GM18499 (cell line): ENCODE data around the gene MTFR2.
"Not testable (repeated sequence)": the region's sequence is repeated elsewhere in the genome, so short reads cannot be mapped to it uniquely, and the experiment has no call there.

Experiments used
- ATAC-seq: cut with Tn5 transposase; IDR thresholded peaks from one replicate; pipeline ENCODE4 v1.9.1; 2021; ENCODE audit warnings: moderate number of reproducible peaks; ENCODE audit not compliant: insufficient read depth, unreplicated experiment

MTFR2 gene

GRCh38 chr6:136236466-136237293 lies 13.4 kb downstream of the MTFR2 start:
- no peak for ATAC-seq

DNA sequence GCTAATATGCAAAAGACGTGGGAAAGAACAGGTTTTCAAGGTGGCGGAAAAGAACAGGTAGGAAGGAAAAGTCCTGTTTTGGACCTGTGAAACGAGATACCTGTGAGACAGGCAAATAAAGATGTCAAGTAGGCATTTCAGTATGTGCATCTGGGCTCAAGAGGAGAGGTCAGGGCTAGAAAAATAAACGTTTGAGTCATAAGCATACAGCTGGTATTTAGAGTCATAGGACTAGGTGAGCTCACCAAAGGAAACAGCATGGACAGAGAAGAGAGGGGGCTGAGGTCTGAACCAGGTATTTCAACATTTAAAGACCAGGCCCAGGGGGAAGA lies 14.9 kb downstream of the MTFR2 start:
- no peak for ATAC-seq

DNA sequence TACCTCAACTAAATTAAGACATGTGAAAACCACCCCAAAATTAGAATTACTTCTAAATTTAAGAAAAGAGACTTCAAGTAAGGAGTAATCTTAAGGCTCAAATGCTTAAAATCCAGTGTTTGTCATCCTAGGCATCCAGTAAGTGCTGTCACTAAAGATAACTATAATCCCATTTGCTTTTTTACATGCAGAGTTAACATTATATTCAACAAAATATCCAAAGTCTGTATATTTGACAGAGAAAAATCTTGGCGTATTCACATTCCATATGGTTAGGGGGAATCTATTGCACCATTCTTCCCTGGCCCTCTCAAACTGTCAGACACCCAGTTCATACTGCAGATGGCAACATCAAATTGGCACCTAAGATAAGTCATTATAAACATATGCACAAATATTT lies 17.4 kb downstream of the MTFR2 start:
- no peak for ATAC-seq

- ATAC-seq: no peak
Observed at GRCh38 chr6:136230219-136230853, 19.8 kb downstream of the MTFR2 start.

- no peak for ATAC-seq
Observed at GRCh38 chr6:136228814-136229213, 21.3 kb downstream of the MTFR2 start.

DNA sequence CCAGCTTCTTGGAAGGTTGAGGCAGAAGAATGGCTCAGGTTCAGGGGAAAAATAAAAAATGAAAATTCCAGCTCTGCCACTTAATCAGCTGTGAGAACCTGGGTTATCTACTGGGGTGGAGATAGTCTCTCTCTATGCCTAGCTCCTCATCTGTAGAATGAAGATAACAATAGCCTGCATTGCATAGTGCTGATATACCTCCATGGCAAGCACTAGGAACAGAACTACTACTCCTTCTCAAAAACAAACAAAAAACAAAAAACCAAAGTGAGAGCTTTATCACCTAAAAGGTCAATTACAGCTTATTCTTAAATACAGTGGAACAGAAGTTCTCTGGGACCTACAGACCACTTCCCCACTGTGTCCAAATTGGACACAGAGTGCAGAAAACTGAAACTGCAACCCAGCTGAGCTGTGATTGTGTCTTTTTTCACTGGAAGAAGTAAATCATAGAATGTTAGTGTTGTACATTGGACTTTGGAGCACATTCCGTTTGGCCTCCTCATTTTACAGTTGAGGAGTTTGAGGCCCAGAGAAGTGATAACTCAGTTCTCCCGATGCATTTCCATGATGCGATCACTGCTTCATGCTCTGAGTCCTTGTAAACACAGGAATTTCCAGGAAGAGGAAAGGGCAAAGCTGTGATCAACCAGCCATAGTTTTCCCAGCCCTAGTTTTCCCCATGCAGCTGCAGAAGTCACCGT lies 23.3 kb downstream of the MTFR2 start:
- ATAC-seq: no peak

DNA sequence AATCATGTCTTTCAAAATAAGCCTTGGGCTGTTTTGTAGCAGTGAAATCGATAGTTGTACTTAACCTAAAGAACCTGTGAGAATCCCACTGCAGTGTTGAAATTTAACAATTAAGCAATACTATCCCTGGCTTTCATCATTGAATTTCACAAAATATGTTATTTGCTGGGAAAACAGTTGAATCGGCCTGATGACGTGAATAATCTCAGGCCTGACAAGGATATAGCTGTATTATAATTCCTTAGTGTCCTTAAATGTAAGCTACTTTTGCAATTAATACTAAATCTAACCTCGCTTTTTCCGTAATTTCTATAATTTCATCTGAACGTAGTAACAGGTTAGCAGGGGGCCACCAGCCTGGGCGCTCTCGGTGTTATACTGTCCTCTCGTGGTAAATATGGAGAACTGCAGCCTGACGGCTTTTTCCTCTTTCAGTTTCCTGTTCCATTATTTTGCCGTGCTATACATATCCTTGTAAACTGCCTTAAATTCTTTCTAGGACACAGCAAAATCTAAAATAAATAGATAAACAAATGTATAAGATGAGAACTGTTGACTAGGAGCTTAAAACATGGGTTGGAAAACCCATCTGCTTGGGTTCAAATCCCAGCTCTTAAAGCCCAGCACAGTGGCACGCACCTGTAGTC lies 24.0 kb downstream of the MTFR2 start:
- no peak for ATAC-seq

- no peak for ATAC-seq
Observed at GRCh38 chr6:136225496-136225895, 24.6 kb downstream of the MTFR2 start.

- not testable (repeated sequence) for ATAC-seq
Observed at GRCh38 chr6:136224974-136225373, 25.1 kb downstream of the MTFR2 start.

GRCh38 chr6:136216503-136217401 lies 33.4 kb downstream of the MTFR2 start:
- ATAC-seq: no peak

DNA sequence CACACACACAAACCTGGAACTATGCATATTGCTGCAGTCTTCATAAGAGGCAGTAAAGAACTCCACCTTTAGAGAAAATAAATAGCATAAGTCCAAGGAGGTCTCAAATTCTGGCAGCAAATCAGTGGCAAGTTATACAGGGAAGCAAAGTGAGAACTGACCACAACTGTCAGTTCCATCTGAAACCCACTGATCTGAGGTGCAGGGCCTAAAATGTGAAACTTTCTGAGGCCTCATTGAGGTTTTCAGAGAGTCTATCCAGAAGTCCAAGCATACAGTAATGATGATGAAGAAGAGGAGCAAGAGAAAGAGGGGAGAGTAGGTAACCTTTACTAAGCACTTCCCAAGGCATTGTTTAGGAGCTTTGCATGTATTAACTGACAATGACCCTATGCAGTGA lies 36.3 kb downstream of the MTFR2 start:
- ATAC-seq: no peak

DNA sequence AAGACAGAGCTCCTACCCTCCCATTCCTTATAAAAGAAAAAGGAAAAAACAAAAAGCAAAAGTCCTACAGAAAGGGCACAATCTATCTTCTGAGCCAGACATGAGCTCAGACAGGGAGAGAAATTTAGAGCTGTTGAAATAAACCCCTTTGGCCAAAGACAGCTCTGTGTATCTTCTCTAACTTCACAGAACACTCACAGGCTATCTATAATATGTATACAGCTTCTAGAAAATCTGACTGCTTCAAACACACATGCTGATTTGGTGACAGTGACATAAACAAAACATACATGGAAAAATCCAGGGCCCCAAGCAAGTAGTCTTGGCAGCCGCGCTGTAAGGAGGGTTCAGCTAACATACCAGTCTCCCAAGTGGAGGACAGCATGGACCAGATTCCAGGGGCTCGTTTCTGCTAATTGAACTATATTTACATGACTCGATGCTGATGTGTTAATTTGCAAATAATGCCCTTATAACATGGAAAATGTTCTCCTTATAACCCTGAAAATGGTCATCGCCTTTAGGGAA lies 37.0 kb downstream of the MTFR2 start:
- no peak for ATAC-seq

- no peak for ATAC-seq
Observed at GRCh38 chr6:136212608-136213007, 37.5 kb downstream of the MTFR2 start.

DNA sequence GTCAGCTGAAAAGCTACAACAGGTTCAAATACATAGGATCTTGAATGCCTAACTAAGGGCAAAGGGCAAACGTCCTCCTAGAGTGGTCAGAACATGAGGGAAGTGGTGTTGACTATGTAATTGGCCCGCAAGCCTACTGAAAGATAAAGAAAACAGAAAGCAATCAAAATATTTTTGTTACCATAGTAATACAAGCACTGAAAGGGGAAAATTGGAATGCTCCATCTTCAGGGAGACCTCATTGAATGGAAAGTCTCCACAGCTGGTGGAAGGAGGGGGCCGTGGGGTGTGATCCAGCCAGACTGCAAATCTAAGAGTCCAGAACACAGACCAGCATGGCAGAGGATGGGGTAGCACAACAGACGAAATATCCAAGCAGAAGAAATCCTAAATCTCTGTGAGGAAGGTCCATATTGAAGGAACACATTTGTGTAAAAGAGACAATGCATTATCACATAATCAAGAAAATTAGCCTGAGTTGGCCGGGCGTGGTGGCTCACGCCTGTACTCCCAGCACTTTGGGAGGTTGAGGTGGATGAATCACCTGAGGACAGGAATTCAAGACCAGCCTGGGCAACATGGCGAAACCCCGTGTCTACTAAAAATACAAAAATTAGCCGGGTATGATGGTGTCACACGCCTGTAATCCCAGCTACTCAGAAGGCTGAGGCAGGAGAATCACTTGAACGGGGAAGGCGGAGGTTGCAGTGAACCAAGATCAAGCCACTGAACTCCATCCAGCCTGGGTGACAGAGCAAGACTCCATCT lies 39.5 kb downstream of the MTFR2 start:
- ATAC-seq: no peak

DNA sequence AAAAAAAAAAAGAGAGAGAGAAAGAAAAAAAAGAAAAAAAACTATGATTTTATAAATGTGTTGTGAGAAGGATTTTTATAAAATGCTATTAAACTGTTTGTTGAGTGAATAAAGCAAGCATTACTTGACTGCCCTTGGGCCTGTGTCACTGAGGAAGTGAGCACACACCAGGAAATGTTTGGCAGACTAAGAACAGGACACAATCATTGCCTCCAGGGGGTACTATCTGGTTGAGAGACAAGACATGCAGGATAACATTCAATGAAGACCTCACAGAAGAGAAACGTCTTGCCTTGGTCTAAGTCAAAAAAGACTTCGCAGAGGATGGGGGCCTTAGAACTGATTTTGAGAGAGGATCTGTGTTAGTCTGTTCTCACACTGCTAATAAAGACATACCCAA lies 40.6 kb downstream of the MTFR2 start:
- no peak for ATAC-seq

DNA sequence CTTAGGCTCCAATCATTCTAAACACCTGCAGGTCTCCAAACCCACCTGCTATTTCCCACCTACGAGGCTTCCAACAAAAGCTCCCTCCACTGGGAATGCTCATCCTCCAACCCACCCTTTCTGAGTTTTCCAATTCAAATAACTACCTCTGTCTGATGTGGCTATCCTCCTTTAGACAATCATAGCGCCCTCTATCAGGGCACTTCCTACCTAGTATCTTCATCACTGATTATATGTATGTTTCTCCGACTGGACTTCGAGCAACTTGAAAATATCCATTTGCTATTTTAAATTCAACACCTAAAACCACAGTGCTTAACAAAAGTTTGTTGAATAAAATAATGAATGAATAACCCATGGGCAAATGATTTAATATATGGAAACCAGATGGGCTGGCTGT lies 41.3 kb downstream of the MTFR2 start:
- ATAC-seq: no peak

- no peak for ATAC-seq
Observed at GRCh38 chr6:136201732-136202131, 48.4 kb downstream of the MTFR2 start.

- ATAC-seq: no peak
Observed at GRCh38 chr6:136192902-136193301, 57.2 kb downstream of the MTFR2 start.
